Immature natural killer cell (primary cell): ENCODE data around the gene PRKD3. TPM values are rescaled to one million over a fixed set of nuclear protein-coding genes. Genes with fewer than 3 reads are reported as not detected.
A peak's percentile ranks its signal among the peaks of the same experiment; 100 is the strongest.

ENCODE experiments used
- DNase-seq, 3 donors: peaks; one replicate each; pipeline ENCODE4 v3.0.0; 2022; ENCODE audit warnings: mixed read lengths in 1 of 3
- H3K27ac Mint-ChIP-seq, 6 donors: one replicate each; pipeline ENCODE4 v1.8.0; 2020; ENCODE audit warnings: mixed read lengths in 6 of 6, mild to moderate bottlenecking in 5 of 6, inconsistent platforms in 4 of 6, moderate library complexity in 3 of 6
- H3K27me3 Mint-ChIP-seq, 3 donors: one replicate each; pipeline ENCODE4 v1.8.0; 2020 to 2021; ENCODE audit warnings: low read depth in 3 of 3, mild to moderate bottlenecking in 3 of 3, mixed read lengths in 3 of 3, moderate library complexity in 3 of 3, inconsistent platforms in 1 of 3
- H3K36me3 Mint-ChIP-seq, 3 donors: one replicate each; pipeline ENCODE4 v1.8.0; 2020; ENCODE audit warnings: mixed read lengths in 3 of 3, inconsistent platforms in 2 of 3, mild to moderate bottlenecking in 2 of 3
- H3K4me1 Mint-ChIP-seq, 2 donors: one replicate each; pipeline ENCODE4 v1.8.0; 2020; ENCODE audit warnings: inconsistent platforms in 2 of 2, mild to moderate bottlenecking in 2 of 2, mixed read lengths in 2 of 2, moderate library complexity in 1 of 2
- H3K4me3 Mint-ChIP-seq, 5 donors: one replicate each; pipeline ENCODE4 v1.8.0; 2020; ENCODE audit warnings: mild to moderate bottlenecking in 5 of 5, mixed read lengths in 5 of 5, inconsistent platforms in 3 of 5, moderate library complexity in 3 of 5
- H3K9me3 Mint-ChIP-seq, 6 donors: one replicate each; pipeline ENCODE4 v1.8.0; 2020; ENCODE audit warnings: mild to moderate bottlenecking in 6 of 6, mixed read lengths in 6 of 6, inconsistent platforms in 4 of 6, moderate library complexity in 3 of 6
- polyA plus RNA-seq, 3 donors: library from polyadenylated mRNA; unstranded; fragments of 300-500 nt; fragmentation: Illumina TruSeq; gene quantifications; one replicate each; pipeline ENCODE4 v1.2.3, GENCODE V29; 2021

The PRKD3 gene
- polyA plus RNA-seq = 10 to 100 TPM; 24.3 to 48.0 (median 42.0) TPM

GRCh38 chr2:37324786-37325624, at the start of gene PRKD3:
PRKD3 (minus strand) TSS chr2:37324833; CDS start chr2:37316524, 8,309 bp downstream.
- DNase-seq = peak; percentile 65 to 76 (median 75)

GRCh38 chr2:37372000-37372399, 47.4 kb upstream of the PRKD3 start:
- Mint-ChIP-seq H3K27ac (no peak overlapping the region), H3K9me3 (no peaks in the 10 kb centered on the region), H3K4me1 (peaks cover 0 to 11% of the 10 kb centered on the region in 2 donors), H3K27me3 (peaks cover 2 to 17% (median 3%) of the 10 kb centered on the region in 3 donors), H3K36me3 (no peaks in the 10 kb centered on the region), H3K4me3 (no peak overlapping the region)
- DNase-seq = no peak

More at GRCh38 chr2:37324786-37325624, at the start of gene PRKD3:
- Mint-ChIP-seq H3K27me3 (peaks cover 7 to 17% (median 9%) of the 10 kb centered on the region in 3 donors), H3K4me3 (peak within 1 kb of the TSS; percentile 95 to 99 (median 98)), H3K4me1 (peaks cover 33 to 55% of the 10 kb centered on the region in 2 donors), H3K27ac (peak within 1 kb of the TSS; percentile 93 to 99 (median 96)), H3K9me3 (no peaks in the 10 kb centered on the region), H3K36me3 (peaks cover 0 to 6% (median 4%) of the 10 kb centered on the region in 3 donors)

GRCh38 chr2:37370666-37371065, 46.0 kb upstream of the PRKD3 start:
- H3K27me3 Mint-ChIP-seq = peaks cover 0 to 9% (median 3%) of the 10 kb centered on the region in 3 donors
- H3K9me3 Mint-ChIP-seq = no peaks in the 10 kb centered on the region
- no peaks in the 10 kb centered on the region for H3K4me1 Mint-ChIP-seq
- H3K27ac Mint-ChIP-seq = no peak overlapping the region
- no peak for DNase-seq
- H3K36me3 Mint-ChIP-seq = no peaks in the 10 kb centered on the region
- no peak overlapping the region for H3K4me3 Mint-ChIP-seq

- DNase-seq = no peak
- no peak overlapping the region for H3K4me3 Mint-ChIP-seq
- no peaks in the 10 kb centered on the region for H3K27me3 Mint-ChIP-seq
- H3K9me3 Mint-ChIP-seq = no peaks in the 10 kb centered on the region
- H3K4me1 Mint-ChIP-seq = no peaks in the 10 kb centered on the region
- H3K36me3 Mint-ChIP-seq = no peaks in the 10 kb centered on the region
- no peak overlapping the region for H3K27ac Mint-ChIP-seq
Measured at GRCh38 chr2:37367984-37368383, 43.4 kb upstream of the PRKD3 start.

- Mint-ChIP-seq H3K27me3 (peaks cover 0 to 2% (median 0%) of the 10 kb centered on the region in 3 donors), H3K27ac (no peak overlapping the region), H3K4me1 (no peaks in the 10 kb centered on the region), H3K36me3 (no peaks in the 10 kb centered on the region), H3K4me3 (peak overlapping the region in 3 of 5 donors; percentile 24 to 61 (median 38)), H3K9me3 (no peaks in the 10 kb centered on the region)
- no peak for DNase-seq
Measured at GRCh38 chr2:37367310-37367709, 42.7 kb upstream of the PRKD3 start.

GRCh38 chr2:37366773-37367172, 42.1 kb upstream of the PRKD3 start:
- Mint-ChIP-seq H3K36me3 (no peaks in the 10 kb centered on the region), H3K27me3 (peaks cover 0 to 2% (median 0%) of the 10 kb centered on the region in 3 donors), H3K4me1 (no peaks in the 10 kb centered on the region), H3K4me3 (peak overlapping the region; percentile 23 to 61 (median 38)), H3K9me3 (no peaks in the 10 kb centered on the region), H3K27ac (peak overlapping the region in 1 of 6 donors; percentile 18)
- no peak for DNase-seq

GRCh38 chr2:37365669-37366068, 41.0 kb upstream of the PRKD3 start:
- no peak overlapping the region for H3K27ac Mint-ChIP-seq
- no peaks in the 10 kb centered on the region for H3K4me1 Mint-ChIP-seq
- H3K9me3 Mint-ChIP-seq = no peaks in the 10 kb centered on the region

GRCh38 chr2:37364351-37364750, 39.7 kb upstream of the PRKD3 start:
- Mint-ChIP-seq H3K4me3 (no peak overlapping the region), H3K4me1 (no peaks in the 10 kb centered on the region), H3K36me3 (no peaks in the 10 kb centered on the region), H3K9me3 (no peaks in the 10 kb centered on the region), H3K27me3 (peaks cover 2 to 8% (median 6%) of the 10 kb centered on the region in 3 donors), H3K27ac (no peak overlapping the region)
- no peak for DNase-seq

More at GRCh38 chr2:37365669-37366068, 41.0 kb upstream of the PRKD3 start:
- Mint-ChIP-seq H3K4me3 (no peak overlapping the region), H3K27me3 (peaks cover 0 to 4% (median 0%) of the 10 kb centered on the region in 3 donors), H3K36me3 (no peaks in the 10 kb centered on the region)
- DNase-seq = peak in 2 of 3 donors; percentile 20 to 23

- Mint-ChIP-seq H3K4me3 (no peak overlapping the region), H3K27ac (peak overlapping the region in 1 of 6 donors; percentile 24), H3K36me3 (no peaks in the 10 kb centered on the region), H3K4me1 (no peaks in the 10 kb centered on the region), H3K9me3 (no peaks in the 10 kb centered on the region), H3K27me3 (peaks cover 3 to 8% (median 6%) of the 10 kb centered on the region in 3 donors)
- DNase-seq = no peak
Measured at GRCh38 chr2:37361994-37362698, 37.5 kb upstream of the PRKD3 start.

- H3K4me1 Mint-ChIP-seq = no peaks in the 10 kb centered on the region
- peaks cover 3 to 10% (median 7%) of the 10 kb centered on the region in 3 donors for H3K27me3 Mint-ChIP-seq
- DNase-seq = no peak
- H3K27ac Mint-ChIP-seq = no peak overlapping the region
- H3K9me3 Mint-ChIP-seq = no peaks in the 10 kb centered on the region
- no peaks in the 10 kb centered on the region for H3K36me3 Mint-ChIP-seq
- H3K4me3 Mint-ChIP-seq = no peak overlapping the region
Measured at GRCh38 chr2:37361216-37361815, 36.7 kb upstream of the PRKD3 start.

- Mint-ChIP-seq H3K36me3 (no peaks in the 10 kb centered on the region), H3K9me3 (no peaks in the 10 kb centered on the region), H3K4me3 (no peak overlapping the region), H3K27ac (no peak overlapping the region), H3K27me3 (peaks cover 9 to 10% (median 10%) of the 10 kb centered on the region in 3 donors), H3K4me1 (no peaks in the 10 kb centered on the region)
- DNase-seq = no peak
Measured at GRCh38 chr2:37358466-37358865, 33.8 kb upstream of the PRKD3 start.

GRCh38 chr2:37357530-37357929, 32.9 kb upstream of the PRKD3 start:
- no peak overlapping the region for H3K27ac Mint-ChIP-seq
- no peaks in the 10 kb centered on the region for H3K36me3 Mint-ChIP-seq
- peaks cover 10% of the 10 kb centered on the region in 3 donors for H3K27me3 Mint-ChIP-seq
- H3K9me3 Mint-ChIP-seq = no peaks in the 10 kb centered on the region
- no peak overlapping the region for H3K4me3 Mint-ChIP-seq
- no peaks in the 10 kb centered on the region for H3K4me1 Mint-ChIP-seq
- DNase-seq = no peak

- Mint-ChIP-seq H3K27me3 (peaks cover 8 to 10% (median 10%) of the 10 kb centered on the region in 3 donors), H3K9me3 (no peaks in the 10 kb centered on the region), H3K4me1 (no peaks in the 10 kb centered on the region), H3K36me3 (no peaks in the 10 kb centered on the region), H3K27ac (no peak overlapping the region), H3K4me3 (no peak overlapping the region)
- no peak for DNase-seq
Measured at GRCh38 chr2:37357069-37357468, 32.4 kb upstream of the PRKD3 start.

- H3K36me3 Mint-ChIP-seq = no peaks in the 10 kb centered on the region
- H3K4me1 Mint-ChIP-seq = no peaks in the 10 kb centered on the region
- peaks cover 8 to 10% (median 10%) of the 10 kb centered on the region in 3 donors for H3K27me3 Mint-ChIP-seq
- H3K27ac Mint-ChIP-seq = no peak overlapping the region
- no peaks in the 10 kb centered on the region for H3K9me3 Mint-ChIP-seq
- no peak overlapping the region for H3K4me3 Mint-ChIP-seq
- DNase-seq = no peak
Measured at GRCh38 chr2:37356299-37356698, 31.7 kb upstream of the PRKD3 start.
